ENCODE measurements around the gene BZW2. TPM values are rescaled to one million over a fixed set of nuclear protein-coding genes. Genes with fewer than 3 reads are reported as not detected.

The BZW2 gene
- total and polyA plus RNA-seq, 2 of the 13 experiments (the other 11 are each of a cell fraction or from before 2014, with no cell fraction given): 21.8 to 95.2 TPM

DNA sequence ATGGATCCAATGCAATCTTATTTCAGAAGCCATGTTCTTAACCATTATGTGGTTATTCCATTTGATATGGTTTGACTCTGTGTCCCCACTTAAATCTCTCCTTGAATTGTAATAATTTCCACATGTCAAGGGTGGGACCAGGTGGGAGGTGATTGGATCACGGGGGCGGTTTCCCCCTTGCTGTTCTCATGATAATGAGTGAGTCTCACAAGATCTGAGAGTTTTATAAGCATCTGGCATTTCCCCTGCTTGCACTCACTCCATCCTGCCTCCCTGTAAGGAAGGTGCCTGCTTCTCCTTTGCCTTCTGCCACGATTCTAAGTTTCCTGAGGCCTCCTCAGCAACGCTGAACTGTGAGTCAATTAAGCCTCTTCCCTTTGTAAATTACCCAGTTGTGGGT lies 75.6 kb downstream of the BZW2 start (continued):
- TF ChIP-seq, protein P1, sequence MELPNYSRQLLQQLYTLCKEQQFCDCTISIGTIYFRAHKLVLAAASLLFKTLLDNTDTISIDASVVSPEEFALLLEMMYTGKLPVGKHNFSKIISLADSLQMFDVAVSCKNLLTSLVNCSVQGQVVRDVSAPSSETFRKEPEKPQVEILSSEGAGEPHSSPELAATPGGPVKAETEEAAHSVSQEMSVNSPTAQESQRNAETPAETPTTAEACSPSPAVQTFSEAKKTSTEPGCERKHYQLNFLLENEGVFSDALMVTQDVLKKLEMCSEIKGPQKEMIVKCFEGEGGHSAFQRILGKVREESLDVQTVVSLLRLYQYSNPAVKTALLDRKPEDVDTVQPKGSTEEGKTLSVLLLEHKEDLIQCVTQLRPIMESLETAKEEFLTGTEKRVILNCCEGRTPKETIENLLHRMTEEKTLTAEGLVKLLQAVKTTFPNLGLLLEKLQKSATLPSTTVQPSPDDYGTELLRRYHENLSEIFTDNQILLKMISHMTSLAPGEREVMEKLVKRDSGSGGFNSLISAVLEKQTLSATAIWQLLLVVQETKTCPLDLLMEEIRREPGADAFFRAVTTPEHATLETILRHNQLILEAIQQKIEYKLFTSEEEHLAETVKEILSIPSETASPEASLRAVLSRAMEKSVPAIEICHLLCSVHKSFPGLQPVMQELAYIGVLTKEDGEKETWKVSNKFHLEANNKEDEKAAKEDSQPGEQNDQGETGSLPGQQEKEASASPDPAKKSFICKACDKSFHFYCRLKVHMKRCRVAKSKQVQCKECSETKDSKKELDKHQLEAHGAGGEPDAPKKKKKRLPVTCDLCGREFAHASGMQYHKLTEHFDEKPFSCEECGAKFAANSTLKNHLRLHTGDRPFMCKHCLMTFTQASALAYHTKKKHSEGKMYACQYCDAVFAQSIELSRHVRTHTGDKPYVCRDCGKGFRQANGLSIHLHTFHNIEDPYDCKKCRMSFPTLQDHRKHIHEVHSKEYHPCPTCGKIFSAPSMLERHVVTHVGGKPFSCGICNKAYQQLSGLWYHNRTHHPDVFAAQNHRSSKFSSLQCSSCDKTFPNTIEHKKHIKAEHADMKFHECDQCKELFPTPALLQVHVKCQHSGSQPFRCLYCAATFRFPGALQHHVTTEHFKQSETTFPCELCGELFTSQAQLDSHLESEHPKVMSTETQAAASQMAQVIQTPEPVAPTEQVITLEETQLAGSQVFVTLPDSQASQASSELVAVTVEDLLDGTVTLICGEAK (IDR thresholded peaks at IDR 0.05): no peak
- TF ChIP-seq, protein P1 (CRISPR knock-in tag; IDR thresholded peaks at IDR 0.05): no peak
- TF ChIP-seq, protein P2, sequence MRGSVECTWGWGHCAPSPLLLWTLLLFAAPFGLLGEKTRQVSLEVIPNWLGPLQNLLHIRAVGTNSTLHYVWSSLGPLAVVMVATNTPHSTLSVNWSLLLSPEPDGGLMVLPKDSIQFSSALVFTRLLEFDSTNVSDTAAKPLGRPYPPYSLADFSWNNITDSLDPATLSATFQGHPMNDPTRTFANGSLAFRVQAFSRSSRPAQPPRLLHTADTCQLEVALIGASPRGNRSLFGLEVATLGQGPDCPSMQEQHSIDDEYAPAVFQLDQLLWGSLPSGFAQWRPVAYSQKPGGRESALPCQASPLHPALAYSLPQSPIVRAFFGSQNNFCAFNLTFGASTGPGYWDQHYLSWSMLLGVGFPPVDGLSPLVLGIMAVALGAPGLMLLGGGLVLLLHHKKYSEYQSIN (CRISPR knock-in tag; IDR thresholded peaks at IDR 0.05; ENCODE audit: borderline replicate concordance): no peak
- TF ChIP-seq HMG20B (CRISPR knock-in tag; conservative IDR thresholded peaks at IDR 0.05) (no peak), DR1 (CRISPR knock-in tag; IDR thresholded peaks at IDR 0.05) (no peak)
